NCI-H345 (cell line): Measurements from ENCODE around the gene AMHR2.
"Not testable (repeated sequence)": the region's sequence is repeated elsewhere in the genome, so short reads cannot be mapped to it uniquely, and the experiment has no call there.

Source experiments
- DNase-seq: peaks from one replicate; lab custom pipeline; 2025; lab: John Stamatoyannopoulos, UW

AMHR2 gene

DNA sequence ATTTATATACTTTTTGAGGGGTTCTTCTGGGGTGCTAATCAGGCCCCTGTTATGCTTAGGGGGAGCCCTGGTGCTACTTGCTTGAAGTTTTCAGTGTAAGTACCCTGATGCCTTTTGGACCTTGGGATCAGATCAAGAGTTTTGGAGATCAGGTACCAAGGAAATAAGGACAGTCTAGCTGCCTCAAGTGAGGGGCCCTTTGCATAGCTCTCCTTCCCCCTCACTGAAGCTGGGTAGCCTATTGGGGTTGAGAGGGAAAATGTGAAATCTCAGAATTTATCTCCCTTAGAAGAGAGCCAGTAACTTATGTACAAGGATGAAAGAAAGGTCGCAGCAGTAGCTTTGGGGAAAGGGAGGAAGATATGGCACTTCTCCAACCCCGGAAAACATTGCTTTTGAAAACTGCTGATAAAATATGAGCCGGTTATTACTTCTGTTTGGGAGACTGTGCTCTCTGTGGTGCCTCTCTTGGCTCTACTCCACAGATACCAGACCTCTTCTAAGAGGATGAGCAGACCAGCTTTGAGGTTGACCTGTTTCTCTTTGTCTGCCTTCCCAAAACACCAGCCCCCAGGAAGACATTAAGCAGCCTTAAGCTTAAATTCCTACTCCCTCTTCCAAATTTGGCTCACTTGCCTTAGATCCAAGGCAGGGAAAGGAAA, 8.8 kb upstream of the AMHR2 start:
- DNase-seq: no peak

DNA sequence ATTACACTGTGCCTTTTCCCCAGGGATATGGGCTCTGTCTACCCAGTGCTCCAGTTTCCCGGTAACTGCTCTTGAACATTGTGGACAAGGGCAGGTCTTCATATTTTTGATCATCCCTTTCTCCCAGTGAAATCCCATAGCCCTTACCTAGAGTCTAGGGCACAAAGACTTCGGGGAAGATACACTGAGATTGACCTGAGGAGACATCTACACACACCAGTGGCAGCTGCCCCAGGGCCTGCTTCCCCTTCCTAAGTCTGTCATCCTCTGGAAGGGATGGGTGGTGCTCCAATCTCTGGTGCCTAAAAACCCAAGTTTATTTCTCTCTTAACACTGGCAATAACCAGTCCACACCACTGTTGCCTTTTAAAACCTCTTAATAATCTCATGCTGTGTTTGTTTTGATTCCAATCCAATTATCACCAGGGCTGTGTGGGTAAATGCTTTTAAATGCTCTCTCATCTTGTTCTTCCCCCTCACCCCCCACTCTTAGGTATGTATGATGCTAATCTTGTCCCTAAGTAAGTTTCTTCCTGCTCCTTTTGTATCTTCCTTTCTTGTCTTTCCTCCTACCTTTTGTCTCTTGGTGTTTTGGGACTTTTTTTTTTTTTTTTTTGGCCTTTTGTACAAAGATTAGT, 7.8 kb upstream of the AMHR2 start:
- DNase-seq: not testable (repeated sequence)

DNA sequence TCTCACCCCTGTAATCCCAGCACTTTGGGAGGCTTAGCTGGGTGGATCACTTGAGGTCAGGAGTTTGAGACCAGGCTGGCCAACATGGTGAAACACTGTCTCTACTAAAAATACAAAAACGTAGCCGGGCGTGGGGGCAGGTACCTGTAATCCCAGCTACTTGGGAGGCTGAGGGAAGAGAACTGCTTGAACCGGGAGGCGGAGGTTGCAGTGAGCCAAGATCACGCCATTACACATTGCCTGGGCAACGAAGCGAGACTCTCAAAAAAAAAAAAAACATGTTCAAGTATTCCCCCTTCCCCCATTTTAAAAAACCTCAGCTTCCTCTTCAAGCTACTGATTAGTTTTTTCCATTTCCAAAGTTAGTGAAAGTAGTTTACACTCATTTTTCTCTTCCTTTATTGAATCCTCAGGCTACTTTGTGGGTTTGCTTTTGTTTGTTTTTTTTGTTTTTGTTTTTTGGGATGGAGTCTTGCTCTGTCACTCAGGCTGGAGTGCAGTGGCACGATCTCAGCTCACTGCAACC, 6.3 kb upstream of the AMHR2 start:
- not testable (repeated sequence) for DNase-seq

DNA sequence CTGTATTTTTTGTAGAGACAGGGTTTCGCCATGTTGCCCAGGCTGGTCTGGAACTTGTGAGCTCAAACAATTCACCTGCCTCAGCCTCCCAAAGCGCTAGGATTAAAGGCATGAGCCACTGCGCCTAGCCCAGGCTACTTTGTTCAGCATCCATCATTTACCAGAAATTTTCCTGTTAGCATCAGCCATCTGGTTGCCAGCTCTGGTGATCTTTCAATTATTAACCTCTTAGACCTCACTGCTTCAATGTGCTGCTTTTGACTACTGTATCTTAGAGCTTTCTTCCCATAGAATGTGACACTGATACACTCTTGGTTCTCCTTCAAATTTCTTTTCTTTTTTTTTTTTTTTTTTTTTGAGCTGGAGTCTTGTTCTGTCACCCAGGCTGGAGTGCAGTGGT, 5.4 kb upstream of the AMHR2 start:
- no peak for DNase-seq

DNA sequence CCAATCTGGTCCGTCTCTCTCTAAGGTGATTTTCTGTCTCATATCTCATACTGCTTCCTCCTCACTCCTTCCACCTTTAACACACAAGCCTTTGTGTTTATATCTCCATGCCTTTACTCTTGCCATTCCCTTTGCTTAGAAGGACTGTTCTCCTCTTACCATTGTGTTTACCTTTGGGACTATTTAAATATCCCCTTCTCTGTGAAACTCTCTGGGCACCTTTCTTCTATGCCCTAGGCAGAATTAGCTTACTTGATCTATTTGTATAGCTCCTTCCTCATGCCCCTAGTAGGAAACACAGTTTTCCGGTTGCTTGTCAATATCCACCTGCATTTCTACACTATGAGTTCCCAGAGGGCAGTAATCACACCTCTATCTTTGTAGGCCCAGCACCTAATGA, 3.9 kb upstream of the AMHR2 start:
- DNase-seq: no peak

DNA sequence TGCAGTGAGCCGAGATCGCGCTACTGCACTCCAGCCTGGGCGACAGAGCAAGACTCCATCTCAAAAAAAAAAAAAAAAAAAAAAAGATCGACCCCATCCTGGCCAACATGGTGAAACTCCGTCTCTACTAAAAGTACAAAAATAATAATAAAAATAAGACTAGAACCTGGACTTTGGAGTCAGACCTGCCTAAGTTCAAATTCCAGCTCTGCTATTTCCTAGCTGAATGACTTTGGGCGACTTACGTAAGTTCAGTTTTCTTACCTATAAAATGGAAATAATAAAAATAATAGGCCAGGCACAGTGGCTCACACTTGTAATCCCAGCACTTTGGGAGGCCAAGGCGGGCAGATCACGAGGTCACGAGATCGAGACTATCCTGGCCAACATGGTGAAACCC, 1.4 kb upstream of the AMHR2 start:
- DNase-seq: not testable (repeated sequence)

DNA sequence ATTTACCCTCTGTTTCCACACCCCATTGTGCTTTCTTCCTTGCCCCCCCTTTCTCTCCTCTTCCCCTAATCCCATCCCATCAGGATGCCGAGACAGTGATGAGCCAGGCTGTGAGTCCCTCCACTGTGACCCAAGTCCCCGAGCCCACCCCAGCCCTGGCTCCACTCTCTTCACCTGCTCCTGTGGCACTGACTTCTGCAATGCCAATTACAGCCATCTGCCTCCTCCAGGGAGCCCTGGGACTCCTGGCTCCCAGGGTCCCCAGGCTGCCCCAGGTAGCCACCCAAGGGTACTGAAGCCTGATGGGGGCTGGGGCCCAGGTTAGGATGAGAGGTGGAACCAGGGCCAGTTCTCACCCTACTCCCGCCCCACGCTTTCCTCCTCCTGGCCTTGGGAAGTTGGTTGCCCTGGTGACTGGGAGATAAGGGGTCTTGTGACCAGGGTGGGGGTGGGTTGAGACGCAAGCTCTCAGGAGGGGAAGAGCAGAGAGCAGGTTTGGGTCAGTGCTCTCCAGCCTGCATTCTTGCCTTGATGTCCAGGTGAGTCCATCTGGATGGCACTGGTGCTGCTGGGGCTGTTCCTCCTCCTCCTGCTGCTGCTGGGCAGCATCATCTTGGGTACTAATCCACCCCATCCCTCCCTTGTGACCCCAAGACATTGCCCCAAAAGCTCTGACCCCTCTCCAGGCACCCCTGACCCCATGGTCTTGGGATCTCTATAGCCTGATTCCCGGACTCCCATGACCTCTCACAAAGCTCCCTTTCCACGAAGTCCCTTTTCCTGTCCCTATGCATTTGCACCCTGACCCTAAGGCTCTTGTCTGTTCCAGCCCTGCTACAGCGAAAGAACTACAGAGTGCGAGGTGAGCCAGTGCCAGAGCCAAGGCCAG, 1.2 kb downstream of the AMHR2 start:
- DNase-seq: no peak

DNA sequence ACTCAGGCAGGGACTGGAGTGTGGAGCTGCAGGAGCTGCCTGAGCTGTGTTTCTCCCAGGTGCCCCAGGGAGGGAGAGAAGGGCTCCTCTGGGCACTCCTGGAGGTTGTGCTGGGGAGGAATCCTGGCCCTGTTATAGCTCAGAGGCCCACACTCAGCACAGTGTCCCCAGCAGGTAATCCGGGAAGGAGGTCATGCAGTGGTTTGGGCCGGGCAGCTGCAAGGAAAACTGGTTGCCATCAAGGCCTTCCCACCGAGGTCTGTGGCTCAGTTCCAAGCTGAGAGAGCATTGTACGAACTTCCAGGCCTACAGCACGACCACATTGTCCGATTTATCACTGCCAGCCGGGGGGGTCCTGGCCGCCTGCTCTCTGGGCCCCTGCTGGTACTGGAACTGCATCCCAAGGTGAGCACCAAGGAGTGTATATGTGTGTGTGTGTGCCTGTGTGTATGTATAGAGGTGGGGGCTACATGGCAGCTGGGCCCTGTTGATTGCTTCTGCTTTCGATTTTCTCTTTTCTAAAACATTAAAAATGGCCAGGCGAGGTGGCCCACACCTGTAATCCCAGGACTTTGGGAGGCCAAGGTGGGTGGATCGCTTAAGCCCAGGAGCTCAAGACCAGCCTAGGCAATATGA, 2.0 kb downstream of the AMHR2 start:
- DNase-seq: no peak

DNA sequence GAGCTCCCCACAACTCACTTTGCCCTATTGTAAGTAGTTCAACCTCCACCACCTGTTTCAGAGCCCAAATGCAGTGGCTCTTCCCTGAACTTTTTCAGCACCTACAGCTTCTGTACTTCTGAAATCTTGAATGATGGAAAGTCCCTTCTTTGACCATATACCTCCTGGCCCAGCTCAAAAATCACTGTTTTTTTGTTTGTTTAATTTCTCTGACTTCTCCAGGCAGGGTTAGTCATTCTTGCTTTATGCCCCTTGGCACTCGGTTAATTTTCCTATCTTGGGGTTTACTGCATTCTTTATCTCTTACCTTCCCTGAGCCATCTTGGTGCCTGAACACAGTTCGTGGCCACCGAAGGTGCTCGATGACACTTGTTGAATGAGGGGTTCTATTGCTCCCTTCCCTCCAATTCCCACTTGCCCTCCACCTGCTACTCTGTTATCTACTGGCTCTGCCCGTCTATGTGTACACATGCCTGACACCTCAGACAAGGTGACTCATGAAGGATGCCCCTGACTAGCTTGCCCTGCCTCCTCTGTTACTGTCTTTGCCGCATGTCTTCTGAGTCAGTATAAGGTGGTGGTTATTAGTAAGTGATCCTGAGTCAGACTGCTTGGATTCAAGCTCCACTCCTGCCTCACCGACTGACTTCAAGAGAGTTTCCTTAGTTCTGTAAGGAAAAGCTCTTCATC, 4.4 kb downstream of the AMHR2 start:
- DNase-seq: no peak

DNA sequence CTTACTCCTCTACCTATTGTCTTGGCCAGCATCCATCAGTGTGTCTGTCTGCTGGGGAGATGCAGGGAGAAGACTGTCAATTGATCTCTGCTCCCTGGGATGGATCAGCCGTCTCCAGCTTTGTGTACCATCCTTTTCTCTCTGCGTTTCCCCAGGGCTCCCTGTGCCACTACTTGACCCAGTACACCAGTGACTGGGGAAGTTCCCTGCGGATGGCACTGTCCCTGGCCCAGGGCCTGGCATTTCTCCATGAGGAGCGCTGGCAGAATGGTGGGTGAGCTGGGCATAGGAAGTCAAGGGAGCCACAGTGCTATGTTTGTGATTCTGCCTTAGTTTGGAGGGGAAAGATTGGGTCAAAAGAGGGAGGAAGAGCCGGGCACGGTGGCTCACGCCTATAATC, 5.1 kb downstream of the AMHR2 start:
- no peak for DNase-seq

DNA sequence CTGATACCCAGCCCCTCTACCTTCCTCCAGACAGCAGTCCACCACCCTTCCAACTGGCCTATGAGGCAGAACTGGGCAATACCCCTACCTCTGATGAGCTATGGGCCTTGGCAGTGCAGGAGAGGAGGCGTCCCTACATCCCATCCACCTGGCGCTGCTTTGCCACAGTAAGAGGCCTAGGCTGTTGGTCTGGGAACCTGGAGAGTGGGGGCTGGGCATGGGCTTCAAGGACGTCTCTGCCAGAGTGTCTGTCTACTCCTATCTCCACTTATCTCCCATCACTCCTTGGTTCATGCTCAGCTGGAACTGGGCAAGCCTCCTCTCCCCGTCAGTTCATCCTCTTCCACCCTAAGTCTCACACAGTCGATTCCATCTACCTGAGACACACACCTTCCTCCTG, 6.5 kb downstream of the AMHR2 start:
- DNase-seq: no peak

DNA sequence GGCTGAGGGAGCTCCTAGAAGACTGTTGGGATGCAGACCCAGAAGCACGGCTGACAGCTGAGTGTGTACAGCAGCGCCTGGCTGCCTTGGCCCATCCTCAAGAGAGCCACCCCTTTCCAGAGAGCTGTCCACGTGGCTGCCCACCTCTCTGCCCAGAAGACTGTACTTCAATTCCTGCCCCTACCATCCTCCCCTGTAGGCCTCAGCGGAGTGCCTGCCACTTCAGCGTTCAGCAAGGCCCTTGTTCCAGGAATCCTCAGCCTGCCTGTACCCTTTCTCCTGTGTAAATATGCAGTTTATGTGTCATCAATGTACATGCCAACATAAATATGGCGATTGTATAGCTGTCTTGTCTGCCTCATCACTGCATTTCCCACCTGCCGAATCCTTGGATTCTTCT, 7.5 kb downstream of the AMHR2 start:
- no peak for DNase-seq

DNA sequence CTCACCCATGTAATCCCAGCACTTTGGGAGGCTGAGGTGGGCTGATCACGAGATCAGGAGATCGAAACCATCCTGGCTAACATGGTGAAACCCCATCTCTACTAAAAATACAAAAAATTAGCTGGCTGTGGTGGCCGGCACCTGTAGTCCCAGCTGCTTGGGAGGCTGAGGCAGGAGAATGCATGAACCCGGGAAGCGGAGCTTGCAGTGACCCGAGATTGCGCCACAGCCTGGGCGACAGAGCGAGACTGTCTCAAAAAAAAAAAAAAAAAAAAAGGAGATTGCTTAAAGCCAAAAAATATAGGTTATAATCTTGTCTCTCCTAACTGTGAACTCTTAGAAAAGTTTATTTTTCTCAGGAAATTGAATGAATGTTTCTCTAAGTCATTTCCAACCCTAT, 11.7 kb downstream of the AMHR2 start:
- not testable (repeated sequence) for DNase-seq

DNA sequence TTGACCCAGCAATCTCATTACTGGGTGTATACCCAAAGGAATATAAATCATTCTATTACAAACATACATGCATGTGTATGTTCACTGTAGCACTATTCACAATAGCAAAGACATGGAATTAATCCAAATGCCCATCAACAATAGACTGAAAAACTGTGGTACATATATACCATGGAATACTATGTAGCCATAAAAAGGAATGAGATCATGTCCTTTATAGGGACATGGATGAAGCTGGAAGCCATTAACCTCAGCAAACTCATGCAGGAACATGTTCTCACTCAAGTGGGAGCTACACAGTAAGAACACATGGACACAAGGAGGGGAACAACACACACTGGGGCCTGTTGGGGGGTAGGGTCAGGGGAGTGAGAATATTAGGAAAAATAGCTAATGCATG, 15.9 kb downstream of the AMHR2 start:
- not testable (repeated sequence) for DNase-seq

DNA sequence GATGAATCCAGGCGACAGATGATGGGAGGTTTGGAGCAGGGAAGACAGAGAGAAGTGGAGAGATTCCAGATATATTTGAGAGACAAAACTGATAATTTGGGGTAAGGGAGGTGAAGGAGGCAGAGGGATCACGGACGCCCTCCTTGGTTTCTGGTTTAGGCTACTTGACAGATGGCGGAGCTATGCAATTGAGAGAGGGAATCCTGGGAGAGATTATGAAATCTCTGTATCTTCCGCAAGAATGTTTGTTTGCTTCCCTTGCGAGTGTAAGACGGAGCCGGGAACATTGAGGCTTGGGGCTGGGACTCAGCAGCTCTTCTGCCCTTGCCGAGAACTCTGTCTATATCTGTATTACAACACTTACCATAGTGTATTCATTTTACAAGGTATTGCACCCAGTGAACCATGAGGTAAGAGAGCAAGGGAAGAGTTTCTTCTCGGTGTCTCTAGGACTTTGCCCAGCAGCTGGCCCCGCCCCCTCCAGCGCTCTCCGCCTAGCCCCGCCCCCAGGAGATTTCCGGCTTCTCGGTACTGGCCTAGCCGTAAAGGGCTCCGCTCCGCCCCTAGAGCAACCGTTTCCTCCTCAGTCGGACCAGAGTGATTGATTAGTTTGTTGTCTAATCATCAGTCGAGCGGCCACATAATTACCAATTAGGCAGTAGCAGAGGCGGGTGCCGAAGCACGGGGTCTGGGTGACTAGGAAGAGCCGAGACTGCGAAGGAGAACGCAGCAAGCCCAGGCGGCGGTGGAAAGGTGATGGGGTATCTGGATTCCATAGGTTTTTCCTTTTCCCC, 17.6 kb downstream of the AMHR2 start, which contains the start of gene PRR13:
PRR13 (plus strand) TSS at position 695 of the 794 bp plus-strand sequence. CDS start 981 bp downstream, outside the sequence.
- DNase-seq: peak; percentile 99

DNA sequence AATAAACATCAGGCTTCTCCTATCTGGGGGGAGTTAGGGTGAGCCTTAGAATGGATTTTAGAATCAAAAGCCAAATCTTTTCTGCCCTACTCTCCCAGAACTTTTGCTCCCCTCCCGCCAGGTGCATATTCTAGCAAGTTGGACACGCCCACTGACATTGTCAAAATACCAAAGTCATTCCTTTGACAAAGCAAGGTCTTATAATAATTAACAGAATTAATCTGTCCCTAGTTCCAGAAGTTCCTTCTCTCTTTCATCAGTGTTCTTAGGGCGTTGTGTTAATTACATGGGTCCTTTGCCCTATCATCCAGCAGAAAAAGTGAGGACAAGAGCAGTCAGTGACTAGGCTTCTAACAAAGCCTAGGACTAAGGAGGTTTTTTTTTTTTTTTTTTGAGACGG, 20.3 kb downstream of the AMHR2 start:
- DNase-seq: no peak

DNA sequence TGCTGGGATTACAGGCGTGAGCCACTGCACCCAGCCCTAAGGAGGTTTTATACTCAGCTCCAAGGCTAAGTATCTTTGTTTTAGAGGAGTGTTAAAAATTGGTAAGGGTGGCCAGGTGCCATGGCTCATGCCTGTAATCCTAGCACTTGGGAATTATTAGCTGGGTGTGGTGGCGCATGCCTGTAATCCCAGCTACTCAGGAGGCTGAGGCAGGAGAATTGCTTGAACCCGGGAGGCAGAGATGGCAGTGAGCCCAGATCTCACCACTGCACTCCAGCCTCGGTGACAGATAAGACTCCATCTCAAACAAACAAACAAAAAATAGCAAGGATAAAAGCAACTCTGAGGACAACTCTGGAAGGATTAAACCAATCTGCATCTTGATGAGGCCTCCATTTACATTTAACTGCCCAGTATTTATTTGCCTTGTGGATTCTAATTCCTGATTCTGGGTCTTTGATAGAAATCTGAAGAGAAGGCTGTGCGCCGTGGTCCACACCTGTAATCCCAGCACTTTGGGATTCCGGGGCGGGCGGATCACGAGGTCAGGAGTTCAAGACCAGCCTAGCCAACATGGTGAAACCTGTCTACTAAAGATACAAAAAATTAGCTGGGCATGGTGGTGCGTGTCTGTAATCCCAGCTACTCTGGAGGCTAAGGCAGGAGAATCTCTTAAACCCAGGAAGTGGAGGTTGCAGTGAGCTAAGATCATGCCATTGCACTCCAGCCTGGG, 21.1 kb downstream of the AMHR2 start:
- not testable (repeated sequence) for DNase-seq

DNA sequence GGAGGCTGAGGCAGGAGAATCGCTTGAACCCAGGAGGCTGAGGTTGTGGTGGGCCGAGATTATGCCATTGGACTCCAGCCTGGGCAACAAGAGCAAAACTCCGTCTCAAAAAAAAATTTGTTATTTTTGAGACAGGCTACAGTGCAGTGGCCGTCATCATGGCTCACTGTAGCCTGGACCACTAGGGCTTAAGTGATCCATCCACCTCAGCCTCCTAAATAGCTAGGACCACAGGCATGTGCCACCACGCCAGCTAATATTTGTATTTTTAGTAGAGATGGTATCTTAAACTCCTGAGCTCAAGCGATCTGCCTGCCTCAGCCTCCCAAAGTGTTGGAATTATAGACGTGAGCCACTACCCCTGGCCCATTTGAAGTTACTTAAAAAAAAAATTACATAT, 27.3 kb downstream of the AMHR2 start:
- no peak for DNase-seq

DNA sequence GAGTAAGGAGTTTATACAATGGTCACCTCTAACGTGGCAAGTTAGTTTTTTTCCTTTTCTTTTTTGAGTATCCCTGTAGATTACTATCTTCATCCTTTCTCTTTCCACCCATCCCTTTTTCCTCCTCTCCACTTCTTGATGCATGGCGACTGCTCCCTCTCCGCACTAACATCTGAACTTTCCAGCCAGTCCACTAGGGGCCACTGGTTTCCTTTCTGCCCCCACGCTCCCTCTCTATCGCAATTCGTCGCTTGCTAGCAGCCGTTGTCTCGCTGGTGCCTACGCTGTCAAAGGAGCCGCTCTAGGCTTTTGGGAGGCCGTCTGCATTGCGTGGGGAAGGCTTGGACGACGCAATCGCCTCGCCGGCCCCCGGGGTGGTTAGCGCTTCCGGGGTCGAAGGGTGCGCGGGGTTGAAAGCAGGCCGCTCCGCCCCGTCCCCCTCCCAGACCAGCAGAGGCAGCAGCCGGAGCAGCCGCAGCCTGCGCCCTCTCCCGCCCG, 28.1 kb downstream of the AMHR2 start, which contains the start of gene PCBP2:
PCBP2 (plus strand) TSS at position 442 of the 498 bp plus-strand sequence. CDS start 2,699 bp downstream, outside the sequence.
- peak; percentile 99 for DNase-seq
